GM21367 (cell line): ENCODE data around the gene GBP6.
"Not testable (repeated sequence)": the region's sequence is repeated elsewhere in the genome, so short reads cannot be mapped to it uniquely, and the experiment has no call there.

ENCODE experiments used
- ATAC-seq: cut with Tn5 transposase; IDR thresholded peaks from one replicate; pipeline ENCODE4 v1.9.1; 2021; ENCODE audit not compliant: unreplicated experiment

GBP6 gene

DNA sequence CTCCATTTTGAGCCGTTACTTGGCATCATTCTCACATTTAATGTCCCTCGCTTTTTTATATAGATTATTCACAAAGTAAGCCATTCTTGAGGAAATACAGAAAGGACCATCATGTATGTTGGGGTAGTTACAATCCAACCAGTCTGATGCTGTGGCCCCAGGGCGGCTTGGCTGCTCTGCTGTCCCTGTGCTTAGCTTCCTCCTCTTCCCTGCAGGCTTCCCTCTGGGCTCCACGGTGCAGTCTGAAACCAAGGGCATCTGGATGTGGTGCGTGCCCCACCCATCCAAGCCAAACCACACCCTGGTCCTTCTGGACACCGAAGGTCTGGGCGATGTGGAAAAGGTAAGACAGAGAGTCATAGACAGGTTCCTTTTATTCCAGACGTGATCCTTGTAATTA lies 5.5 kb downstream of the GBP6 start:
- no peak for ATAC-seq

DNA sequence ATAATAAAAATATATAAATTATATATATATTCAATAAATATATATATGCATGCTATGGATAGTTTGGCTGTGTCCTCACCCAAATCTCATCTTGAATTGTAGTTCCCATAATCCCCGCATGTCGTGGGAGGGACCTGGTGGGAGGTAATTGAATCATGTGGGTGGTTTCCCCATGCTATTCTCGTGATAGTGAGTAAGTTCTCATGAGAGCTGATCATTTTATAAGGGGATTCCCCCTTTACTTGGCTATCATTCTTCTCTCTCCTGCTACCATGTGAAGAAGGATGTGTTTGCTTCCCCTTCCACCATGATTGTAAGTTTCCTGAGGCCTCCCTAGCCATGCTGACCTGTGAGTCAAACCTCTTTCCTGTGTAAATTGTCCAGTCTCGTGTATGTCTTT lies 10.0 kb downstream of the GBP6 start:
- not testable (repeated sequence) for ATAC-seq

DNA sequence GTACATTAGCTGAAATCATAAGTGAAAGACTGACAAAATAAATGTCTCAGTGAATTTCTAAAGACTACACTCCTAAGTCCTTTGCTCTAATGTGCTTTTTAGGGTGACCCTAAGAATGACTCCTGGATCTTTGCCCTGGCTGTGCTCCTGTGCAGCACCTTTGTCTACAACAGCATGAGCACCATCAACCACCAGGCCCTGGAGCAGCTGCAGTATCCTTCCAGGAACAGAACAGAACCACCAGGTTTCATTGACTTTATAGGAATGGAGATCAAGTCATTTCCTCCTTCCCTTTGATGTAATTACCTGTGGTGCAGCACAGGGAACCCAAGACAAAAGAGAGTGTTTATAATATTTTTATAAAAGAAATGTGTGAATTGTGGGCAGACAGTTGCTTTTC lies 14.1 kb downstream of the GBP6 start:
- no peak for ATAC-seq

DNA sequence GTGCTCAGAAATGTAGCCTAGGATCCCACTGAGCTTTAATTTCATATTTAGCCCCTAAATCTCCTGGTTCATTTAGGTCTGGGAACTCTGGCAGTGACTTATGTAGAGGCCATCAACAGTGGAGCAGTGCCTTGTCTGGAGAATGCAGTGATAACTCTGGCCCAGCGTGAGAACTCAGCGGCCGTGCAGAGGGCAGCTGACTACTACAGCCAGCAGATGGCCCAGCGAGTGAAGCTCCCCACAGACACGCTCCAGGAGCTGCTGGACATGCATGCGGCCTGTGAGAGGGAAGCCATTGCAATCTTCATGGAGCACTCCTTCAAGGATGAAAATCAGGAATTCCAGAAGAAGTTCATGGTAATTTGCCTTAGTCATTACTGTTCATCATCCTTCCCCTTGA lies 17.8 kb downstream of the GBP6 start:
- ATAC-seq = no peak

DNA sequence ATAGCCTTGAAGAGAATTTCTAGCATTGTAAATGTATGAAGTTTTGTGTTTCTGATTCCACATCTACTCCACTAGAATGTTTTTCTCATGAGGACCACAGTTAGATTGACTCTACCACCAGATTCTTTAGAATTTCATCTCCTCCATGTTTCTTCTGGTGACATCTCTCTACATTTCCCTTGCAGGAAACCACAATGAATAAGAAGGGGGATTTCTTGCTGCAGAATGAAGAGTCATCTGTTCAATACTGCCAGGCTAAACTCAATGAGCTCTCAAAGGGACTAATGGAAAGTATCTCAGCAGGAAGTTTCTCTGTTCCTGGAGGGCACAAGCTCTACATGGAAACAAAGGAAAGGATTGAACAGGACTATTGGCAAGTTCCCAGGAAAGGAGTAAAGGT lies 18.6 kb downstream of the GBP6 start:
- ATAC-seq = no peak

DNA sequence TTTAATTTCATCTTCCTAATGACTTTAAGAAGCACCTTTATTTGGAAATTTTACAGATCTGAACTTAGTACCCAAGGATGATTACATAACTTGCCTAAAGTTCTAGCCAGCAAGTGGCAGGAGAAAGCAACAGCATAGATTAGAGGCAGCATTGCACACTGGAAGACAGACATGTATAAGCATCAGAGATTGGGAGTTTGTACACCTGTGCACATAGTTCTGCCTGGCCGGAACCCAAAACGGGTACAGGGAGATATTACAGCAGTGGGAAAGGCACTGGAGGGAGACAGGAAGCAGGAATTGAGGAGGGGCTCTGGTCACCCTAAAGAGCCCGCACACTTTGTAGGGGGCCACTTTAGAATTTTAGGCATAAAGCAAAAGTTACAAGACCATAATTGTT lies 19.3 kb downstream of the GBP6 start:
- no peak for ATAC-seq

DNA sequence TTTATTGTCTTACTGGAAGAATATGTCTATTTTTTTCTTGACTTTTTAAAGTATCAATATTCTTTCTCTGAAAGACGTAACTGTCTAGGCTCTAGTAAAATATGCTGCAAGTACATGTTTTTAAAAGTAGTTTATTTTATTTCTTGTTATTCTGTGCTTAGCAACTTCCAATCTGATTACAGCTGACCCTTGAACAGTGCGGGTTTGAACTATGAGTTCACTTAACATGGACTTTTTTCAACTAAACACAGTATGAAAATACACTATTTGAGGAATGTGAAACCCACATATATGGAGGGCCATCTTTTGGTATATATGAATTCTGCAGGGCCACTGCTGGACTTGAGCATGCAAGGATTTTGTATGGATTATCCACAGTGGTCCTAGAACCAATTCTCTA lies 26.8 kb downstream of the GBP6 start:
- ATAC-seq = no peak

DNA sequence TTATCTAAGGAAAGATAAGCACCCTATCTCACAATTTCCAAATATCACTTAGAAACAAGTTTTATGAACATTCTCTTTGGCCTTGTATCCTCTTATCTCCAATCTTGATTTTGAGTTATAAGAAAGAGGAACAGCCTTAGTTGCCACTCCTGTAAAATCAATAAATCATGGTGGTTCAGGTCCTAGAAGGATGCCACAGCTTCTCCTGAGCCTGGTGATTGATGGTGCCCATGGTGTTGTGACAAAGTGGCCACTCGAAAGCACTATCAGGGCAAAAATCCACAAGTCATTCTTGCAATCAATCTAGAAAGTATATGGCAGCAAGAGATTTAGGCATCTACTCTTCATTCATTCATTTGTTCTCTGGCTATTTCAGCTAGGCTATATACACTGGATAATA lies 27.8 kb downstream of the GBP6 start:
- no peak for ATAC-seq

DNA sequence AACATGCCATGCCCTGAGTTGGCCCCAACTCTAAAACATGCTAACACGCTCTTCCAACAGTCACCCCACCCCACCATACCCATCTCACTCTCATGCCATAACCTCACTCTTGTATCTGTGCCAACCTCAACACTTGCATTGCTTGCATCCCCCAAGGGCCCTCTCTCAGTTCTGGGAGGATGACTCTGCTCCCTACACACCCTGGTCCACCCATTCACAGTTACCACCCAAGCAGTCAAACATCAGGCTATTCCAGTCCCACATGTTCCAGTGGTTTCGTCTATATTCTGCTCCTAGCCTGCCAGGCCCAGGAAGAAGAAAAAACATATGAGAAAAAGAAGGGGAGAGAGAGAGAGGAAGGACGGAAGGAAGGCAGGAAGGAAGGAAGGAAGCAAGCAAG lies 31.0 kb downstream of the GBP6 start:
- no peak for ATAC-seq

DNA sequence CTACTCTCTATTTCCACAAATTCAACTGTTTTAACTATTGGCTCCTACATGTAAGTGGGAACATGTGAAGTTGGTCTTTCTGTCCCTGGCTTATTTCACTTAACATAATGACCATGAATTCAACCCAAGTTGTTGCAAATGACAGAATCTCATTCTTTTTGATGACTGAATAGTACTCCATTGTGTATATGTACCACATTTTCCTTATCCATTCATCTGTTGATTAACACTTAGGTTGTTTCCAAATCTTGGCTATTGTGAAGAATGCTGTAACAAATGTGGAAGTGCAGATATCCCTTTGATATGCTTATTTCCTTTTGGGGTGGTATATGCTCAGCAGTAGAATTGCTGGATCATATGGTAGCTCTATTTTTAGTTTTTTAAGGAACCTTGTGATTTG lies 33.0 kb downstream of the GBP6 start:
- no peak for ATAC-seq

DNA sequence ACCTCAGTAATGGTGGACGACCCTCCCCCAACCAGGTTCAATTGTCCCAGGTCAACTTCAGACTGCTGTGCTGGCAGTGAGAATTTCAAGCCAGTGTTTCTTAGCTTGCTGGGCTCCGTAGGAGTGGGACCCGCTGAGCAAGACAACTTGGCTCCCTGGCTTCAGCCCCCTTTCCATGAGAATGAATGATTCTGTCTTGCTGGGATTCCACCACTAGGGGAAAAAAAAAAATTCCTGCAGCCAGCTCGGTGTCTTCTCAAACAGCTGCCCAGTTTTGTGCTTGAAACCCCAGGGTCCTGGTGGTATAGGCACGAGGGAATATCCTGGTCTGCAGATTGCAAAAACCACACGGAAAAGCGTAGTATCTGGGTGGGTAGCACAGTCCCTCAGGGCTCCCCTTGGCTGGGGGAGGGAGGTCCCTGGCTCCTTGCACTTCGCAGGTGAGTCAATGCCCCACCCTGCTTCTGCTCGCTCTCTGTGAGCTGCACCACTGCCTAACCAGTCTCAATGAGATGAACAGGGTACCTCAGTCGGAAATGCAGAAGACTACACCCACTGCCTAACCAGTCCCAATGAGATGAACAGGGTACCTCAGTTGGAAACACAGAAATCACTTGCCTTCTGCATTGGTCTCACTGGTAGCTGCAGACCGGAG lies 41.5 kb downstream of the GBP6 start:
- ATAC-seq = no peak

DNA sequence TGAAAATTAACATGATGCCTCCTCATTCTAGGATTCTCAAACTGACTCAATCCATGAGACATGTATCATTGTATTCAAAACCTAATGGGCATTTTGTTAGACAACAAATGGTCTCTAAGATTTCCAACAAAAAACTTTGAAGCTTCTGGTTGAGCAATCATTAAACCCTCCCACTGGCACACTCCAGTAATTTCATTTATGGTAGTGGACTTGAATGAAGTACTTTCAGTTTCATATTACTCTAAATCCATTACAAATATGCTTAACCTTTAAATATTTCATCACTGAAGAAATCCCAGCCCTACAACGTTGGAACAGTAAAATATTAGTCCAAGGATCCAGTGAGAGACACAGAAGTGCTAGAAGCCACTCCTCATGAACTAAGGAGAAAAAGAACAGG lies 43.5 kb downstream of the GBP6 start:
- ATAC-seq = no peak

DNA sequence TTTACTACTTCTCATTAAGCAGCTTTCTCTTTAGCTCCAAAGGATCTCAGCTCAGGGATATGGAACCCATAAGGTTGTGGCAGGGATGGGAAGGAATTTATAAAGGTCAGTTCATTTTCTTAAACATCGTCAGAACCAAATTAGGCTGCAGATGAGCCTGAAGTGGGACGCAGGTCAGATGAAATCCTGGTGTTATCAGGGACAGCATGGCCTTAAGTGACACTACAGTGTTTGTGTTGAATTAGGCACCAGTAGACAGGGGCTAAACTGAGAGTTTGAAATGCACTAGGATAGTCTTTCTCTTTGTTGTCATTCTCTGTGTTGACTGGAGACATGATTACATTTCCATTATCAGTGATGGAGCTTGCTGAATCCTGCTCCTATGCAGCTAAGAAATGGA lies 43.9 kb downstream of the GBP6 start:
- not testable (repeated sequence) for ATAC-seq

DNA sequence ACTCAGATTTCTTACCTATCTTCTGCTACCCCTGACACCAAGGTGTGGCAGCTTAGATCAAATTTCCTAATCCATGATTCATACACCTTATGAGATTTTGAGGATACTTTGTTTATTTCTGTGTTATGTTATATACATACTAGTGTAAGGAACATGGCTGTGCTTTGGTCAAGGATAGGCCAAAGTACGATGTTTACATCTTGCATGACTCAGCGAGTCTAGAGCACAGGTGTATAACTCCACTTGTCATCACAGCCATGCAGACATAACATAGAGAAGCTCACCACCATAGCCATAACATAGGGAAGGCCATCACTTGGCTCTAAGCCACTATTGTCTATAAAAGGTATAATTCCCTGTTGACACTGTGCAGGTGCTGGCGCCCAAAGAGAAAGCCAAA lies 61.2 kb downstream of the GBP6 start:
- no peak for ATAC-seq

DNA sequence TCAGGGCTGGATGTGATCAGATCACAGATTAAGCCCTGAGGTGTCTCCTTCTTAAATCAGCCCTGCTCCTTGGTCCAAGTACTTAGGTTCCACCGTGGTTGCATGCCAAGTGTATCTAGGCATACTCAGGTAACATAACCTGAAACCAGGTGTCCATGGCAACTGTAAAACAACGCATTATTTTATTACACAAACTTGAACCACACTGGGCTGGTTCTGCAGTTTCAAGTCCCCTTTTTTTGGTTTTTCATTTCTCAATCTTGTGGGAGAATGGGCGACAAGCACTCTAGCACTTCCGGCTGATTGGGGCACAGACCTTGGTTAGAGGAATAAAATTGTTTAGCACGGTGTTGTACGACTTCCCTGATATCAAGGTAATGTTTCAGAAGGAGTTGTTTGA lies 65.2 kb downstream of the GBP6 start:
- peak; percentile 58 for ATAC-seq

DNA sequence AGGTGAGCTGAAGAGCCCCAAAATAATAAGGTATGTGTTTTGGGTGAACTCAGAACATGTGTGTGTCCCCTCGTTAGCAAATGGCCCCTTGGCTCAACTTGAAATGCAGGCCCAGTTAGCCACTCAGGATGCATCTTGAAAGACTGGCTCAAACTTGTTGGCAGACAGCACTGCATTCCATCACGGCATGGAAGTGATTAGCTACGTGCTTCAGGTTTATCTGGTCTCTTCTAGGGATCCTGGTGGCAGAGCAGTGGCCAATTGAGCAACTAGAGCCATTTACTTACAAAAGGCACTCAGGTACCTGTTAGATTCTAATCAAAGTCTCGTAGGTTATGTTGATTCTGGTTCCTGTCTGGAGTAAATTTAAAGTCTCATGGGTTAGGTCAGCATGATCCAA lies 65.8 kb downstream of the GBP6 start:
- not testable (repeated sequence) for ATAC-seq

DNA sequence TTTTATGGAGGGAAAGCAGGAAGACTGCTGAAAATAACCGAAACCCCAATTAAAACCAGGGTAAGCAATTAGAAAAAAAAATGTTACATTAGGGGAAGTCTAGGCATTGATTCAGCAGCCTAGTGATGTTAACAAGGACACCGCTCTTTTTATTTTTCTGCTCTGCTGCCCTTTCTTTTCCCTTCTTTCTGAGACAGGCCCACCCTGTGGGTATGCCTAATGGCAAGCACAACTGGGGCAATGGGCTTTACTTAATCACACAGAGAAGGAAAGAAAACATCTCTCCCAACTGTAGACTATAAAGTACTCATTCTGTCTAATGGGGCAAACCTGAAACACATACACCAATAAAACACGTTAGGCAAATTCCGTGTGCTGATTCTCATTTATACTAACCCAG lies 69.6 kb downstream of the GBP6 start:
- ATAC-seq = no peak

DNA sequence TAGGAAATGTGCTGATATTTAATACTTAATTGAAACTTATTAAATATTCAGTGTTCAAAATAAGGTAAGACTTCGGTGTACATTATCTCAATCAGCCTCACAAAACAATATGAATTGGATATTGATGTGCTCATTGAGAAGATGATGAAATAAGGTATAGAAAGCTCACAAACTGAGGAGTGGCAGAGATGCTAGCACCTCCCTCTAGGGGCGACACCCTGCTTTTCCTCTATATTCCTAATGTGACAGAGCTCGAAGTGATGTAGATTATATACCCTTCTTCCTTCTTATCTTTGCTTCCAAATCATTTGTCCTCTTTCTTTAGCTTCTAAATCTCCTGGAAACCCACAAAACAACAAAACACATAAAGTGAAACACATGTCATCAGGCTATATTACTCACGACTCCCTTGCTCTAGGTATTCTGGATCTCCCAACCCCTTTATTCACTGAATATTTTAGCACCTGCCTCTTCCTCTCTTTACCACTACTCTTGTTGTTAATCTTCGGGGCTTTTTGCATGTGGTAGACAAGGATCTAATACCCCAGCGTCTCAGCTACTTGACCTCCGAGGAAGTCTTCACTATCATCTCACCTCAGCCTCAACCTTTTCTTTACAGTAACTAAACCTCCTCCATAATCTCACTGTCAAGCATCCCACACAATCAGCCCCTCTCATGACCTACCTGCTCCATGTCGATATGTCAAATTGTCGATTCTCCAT lies 70.4 kb downstream of the GBP6 start:
- not testable (repeated sequence) for ATAC-seq
